Limb (tissue), 2 donors: ENCODE data around the gene MAGI3.
"Not testable (repeated sequence)": the region's sequence is repeated elsewhere in the genome, so short reads cannot be mapped to it uniquely, and the experiment has no call there.

Experiments used
- DNase-seq, 2 donors: peaks; one replicate each; pipeline ENCODE4 v3.0.0-alpha.2; 2016; ENCODE audit errors: extremely low spot score in 2 of 2

The MAGI3 gene

DNA sequence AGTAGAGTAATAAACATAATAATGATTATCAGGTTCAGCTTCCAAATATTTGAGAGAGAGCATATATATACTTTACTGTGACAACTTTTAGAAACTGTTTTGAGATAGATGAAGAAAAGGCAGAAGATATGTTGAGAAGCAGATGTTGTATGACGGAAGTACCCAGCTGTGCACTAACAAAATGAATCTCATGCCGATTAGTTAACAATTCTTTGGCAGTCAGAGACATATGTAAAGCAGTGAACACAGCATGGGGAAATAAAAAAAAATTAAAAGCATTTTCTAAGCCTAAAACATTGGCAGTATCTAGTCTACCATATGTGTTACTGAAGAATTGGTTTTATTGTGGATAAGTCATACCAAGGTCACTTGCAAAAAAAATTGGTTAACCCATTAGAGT, 51.8 kb downstream of the MAGI3 start:
- peak in 1 of 2 donors; percentile 56 for DNase-seq

DNA sequence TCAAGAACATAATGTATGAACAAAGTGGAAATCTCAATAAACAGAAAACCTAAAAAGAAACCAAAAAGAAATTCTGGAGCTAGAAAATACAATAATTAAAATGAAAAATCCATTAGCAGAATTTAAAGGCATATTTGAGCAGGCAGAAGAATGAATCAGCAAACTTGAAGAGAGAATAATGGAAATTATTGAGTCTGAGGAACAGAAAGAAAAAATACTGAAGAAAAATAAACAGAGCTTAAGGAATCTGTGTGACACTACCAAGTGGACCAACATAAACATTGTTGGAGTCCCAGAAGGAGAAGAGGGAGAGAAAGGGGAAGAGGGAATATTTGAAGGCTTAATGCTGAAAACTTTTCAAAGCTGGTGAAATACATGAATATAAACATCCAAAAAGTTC, 54.5 kb downstream of the MAGI3 start:
- no peak for DNase-seq

DNA sequence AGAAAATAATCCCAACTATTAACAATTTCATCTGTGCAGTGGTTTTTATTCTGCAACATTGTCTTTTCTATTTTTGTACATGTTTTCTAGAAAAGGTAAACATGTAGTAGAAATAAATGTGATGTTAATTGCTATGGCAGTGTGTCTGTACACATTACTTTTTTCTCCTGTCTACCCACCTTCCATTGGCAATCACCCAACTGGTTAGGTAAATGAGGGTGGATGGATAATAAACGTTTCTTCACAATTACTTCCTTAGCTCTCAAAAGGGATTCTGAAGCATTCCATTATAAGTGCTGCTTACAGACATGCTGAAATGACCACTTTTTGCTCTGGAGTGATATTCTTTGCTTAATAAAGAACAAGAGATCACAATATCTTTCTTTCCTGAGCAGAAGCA, 61.4 kb downstream of the MAGI3 start:
- DNase-seq: no peak

DNA sequence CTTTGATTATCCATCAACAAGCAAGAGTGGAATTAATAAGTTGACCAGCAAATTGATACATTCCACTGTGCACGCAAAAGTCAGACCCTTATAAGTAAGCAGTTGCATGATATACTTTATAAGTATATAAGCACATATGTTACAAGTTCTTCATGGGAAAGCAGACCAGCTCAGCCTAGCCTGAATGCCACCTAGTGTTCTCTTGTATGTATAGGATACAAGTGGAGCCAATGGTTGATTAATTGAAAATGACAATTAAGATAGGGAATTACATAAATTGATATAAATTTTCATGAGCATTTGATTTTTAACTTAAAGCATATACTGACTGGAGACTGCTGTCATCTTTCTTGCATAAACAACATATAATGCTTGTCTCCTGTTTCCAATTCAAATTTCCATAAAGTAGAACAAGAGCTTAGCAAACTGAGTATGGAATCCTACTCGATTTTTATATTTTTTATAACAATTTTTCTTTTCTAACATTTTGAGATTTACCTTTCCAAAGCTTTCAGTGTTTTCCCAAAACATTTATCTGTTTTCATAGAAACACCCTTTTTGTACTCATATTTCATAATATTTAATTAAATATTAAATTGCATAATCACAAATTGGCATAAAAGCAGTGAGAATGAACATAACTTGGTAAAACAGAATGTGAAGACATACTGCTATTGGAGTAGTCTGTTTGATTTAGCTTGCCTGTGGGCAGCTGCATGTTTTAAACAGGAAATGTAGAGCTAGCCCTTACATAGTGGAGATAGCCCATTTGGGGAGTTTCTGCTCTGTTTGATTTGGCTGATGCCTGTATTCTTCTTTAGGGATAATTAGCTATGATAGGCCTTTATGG, 62.8 kb downstream of the MAGI3 start:
- peak in 1 of 2 donors; percentile 42 for DNase-seq

DNA sequence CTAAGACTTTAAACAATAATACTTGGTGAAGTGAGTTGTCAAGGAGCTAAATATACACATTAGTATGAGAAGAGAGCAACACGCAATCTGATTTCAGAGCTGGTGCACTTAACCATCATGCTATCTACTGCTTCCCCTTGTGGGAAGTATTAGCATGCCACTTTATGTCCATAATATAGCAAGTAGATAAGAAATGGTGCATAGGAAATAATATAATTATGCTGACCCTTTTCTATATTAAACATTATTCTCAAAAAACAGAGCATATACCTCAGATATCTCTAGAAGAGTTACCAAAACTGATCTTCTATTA, 63.4 kb downstream of the MAGI3 start:
- no peak for DNase-seq

DNA sequence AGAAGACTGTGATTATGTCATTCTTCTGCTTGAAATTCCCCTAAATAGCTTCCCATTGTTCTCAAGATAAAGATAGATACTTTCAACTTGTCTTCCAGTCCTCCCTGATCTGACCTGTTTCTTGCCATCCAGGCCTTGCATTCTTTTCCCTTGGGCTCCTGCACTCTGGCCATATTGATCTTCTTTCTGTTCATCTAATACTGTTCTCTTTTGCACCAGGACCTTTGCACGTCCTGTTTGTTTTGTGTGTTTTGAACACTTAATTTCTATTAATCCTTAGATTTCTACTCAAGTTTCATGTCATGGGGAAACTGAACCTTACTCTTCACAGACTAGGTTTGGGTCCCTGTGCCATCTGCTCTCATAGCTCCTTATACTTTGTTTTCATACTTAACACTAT, 65.1 kb downstream of the MAGI3 start:
- no peak for DNase-seq

DNA sequence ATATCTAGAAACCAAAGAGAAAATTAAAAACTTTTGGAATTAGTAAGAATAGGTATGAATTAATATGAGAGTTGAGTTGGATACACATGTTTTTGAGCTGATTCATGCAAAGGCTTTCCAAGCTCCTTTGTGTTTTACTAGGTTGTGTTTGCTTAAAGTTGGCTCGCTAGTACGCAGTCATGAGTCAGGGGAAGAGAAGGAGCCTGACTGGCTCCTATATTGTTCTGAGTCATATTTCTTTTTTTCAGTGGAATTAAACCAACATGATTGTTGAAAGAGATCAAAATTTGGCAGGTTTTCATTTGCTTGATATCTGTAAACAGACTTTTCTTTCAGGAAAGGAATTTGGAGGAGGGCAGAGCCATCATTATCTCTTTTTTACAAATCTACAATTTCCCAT, 66.7 kb downstream of the MAGI3 start:
- no peak for DNase-seq

DNA sequence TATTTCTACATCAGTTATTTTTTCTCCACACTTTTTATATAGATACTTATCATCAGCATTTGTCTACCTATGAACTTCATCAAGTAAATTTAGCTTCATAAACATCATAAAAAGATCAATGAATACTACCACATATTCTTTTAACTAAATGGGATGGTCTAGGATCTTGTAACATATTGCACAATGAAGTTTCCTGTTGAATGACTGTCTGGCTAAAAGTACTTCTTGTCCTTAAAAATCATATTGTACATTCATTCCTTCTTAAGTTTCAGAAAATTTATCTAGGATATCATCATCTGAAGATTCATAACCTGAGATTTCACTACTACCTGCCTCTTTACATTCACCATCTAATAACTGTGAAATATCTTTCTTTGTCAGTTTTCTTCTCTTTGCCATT, 69.0 kb downstream of the MAGI3 start:
- no peak for DNase-seq

DNA sequence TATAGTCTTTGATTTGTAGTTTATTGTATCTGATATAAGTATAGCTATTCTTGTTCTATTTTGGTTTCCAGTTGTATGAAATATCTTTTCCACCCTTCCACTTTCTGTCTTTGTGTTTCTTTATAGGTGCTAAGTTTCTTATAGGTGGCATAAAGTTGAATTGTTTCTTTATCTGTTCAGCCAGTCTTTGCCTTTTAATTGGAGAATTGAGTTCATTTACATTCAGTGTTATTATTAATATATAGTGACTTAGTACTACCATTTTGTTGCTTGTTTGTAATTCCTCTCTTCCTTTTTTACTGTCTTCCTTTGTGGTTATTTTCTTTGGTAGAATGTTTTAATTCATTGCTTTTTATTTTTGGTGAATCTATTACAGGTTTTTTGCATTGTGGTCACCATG, 77.7 kb downstream of the MAGI3 start:
- no peak for DNase-seq

DNA sequence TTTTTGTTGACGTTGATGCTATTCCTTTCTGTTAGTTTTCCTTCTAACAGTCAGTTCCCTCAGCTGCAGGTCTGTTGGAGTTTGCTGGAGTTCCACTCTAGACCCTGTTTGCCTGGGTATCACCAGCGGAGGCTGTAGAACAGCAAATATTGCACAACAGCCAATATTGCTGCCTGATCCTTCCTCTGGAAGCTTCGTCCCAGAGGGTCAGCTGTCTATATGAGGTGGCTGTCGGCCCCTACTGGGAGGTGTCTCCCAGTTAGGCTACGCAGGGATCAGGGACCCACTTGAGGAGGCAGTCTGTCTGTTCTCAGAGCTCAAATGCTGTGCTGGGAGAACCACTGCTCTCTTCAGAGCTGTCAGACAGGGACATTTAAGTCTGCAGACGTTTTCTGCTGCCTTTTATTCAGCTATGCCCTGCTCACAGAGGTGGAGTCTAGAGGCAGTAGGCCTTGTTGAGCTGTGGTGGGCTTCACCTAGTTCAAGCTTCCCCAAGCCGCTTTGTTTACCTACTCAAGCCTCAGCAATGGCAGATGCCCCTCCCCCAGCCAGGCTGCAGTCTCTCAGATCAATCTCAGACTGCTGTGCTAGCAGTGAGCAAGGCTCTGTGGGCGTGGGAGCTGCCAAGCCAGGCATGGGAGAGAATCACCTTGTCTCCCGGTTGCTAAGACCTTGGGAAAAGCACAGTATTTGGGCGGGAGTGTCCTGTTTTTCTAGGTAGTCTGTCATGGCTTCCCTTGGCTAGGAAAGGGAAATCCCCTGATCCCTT, 88.3 kb downstream of the MAGI3 start:
- DNase-seq: not testable (repeated sequence)

DNA sequence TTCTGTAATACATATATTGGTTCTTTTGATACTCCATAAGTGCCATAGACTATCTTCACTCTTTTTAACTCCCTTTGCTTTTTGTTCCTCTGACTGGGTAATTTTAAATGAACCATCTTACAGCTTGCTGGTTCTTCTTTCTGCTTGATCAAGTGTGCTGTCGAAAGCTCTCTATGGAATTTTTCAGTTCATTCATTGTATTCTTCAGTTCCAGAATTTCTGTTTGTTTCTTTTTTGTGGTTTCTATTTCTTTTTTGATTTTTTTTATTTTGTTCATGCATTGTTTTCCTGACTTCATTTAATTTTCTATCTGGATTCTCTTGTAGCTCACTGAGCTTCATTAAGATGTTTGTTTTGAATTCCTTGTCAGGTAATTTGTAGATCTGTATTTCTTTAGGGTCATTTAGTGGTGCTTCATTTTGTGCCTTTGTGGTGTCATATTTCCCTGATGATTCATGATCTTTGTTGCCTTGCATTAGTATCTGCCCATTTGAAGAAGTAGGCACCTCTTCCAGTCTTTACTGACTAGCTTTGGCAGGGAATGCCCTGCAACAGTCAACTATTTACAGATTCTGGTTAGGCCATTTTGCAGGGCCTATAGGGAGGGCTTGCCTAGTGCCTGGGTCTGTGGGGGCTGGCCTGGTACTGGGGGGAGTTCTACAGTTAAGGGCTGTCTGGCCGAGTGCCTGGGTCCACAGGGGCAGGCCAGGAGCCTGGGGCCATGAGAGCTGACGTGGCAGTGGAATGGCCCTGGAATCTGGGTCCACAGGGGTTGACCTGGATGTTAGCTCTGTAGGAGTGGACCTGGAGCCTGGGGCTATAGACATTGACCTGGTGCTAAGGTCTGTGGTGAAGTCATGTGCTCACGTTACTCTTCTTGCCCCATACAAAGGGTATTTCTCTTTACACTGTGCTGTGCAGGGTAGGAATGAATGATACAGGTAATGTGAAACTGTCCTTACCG, 89.7 kb downstream of the MAGI3 start:
- no peak for DNase-seq

DNA sequence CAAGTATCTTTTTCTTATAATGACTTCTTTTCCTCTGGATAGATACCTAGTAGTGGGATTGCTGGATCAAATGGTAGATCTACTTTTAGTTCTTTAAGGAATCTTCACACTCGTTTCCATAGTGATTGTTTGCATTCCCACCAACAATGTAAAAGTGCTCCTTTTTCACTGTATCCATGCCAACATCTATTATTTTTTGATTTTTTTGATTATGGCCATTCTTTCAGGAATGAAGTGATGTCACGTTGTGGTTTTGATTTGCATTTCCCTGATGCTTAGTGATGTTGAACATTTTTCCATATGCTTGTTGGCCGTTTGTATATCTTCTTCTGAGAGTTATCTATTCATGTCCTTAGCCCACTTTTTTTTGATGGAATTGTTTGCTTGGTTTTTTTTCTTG, 94.8 kb downstream of the MAGI3 start:
- not testable (repeated sequence) for DNase-seq

DNA sequence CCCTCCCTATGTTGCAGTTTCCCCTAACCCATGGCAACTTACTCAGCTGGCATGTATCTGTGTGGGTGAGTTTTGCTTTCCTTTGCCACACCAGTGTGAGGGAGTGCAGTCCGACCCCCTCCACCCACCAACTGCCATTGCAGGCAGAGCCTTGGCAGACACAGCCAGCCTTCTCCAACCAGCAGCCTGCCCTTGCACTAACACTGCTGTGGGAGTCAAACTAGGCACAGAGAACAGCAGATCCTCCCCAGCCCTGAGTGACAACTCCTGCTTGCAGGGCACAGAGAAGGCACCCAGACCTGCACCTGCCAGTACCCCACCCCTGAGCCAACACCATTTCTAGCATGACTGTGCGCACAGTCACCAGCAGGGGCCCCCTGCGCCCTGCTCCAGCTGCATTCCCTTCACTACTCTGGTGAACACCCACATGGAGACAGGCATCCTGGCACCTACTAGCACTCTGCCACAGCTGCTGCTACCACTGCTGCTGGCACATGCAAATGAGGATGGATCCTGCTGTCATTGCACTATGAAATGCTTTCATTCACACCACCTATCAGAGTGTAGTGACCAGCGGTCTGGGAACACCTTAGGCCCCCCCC, 98.4 kb downstream of the MAGI3 start:
- no peak for DNase-seq

DNA sequence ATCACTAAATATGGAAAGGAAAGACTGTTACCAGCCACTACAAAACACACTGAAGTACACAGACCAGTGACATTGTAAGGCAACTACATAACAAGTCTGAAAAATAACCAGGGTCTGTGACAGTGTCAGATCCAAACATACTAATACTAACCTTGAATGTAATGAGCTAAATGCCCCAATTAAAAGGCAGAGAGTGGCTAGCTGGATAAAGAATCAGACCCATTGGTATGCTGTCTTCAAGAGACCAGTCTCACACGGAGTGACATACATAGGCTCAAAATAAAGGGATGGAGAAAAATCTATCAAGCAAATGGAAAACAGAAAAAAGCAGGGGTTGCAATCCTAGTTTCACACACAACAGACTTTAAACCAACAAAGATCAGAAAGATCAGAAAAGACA, 100.1 kb downstream of the MAGI3 start:
- no peak for DNase-seq

DNA sequence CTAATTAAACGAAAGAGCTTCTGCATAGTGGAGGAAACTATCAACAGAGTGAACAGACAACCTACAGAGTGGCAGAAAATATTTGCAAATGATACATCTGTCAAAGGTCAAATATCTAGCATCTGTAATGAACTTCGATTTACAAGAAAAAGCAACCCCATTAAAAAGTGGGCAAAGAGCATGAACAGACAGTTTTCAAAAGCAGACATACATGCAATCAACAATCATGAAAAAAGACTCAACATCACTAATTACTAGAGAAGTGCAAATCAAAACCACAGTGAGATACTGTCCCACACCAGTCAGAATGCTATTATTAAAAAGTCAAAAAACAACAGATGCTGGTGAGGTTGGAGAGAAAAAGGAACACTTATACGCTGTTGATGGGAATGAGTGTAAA, 103.2 kb downstream of the MAGI3 start:
- no peak for DNase-seq

DNA sequence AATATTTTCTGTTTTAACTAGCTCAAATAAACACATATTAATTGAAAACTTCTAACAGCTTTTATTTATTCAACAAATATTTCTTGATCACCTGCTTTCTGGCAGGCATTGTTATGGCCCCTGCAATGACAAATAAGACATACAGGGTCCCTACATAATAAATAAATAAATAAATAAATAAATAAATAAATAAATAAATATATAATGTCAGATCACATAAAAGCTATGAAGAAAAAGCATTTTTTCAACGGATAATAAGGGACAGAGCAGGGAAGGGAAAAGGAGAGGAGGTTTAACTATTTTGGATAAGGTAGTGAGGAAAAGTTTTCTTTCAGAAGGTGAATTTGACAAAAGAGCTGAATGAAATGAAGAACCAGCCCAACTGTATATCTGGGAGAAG, 115.0 kb downstream of the MAGI3 start:
- DNase-seq: no peak

DNA sequence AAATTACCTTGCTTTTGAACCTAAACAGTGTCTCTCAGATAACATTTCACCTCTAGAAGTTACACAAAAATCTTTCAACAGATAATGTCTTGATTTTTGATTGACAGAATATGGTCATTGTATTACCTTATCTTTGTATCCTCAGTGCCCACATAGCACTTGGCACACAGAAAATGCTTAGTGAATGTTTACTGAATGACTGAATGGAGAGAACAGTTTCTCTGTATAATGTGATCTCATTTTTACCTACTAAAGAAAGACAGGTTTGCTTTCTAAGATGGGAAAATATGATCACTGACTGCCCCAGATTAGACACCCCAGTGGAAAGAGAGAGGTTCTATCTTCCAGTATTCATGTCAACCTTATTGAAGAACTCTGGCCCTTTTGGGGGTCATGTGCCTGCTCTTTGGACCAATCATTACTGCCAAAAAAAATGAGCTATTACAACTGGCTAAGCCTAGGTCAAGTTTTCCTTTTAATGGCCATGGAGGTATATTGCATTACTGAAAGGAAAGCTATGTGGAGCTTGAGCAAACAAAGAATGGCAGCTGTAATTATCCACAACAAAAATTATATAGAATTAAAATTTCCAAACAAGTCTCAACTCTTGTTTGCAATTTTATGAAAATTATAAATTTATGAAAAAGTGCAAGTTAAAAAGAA, 117.4 kb downstream of the MAGI3 start:
- no peak for DNase-seq

DNA sequence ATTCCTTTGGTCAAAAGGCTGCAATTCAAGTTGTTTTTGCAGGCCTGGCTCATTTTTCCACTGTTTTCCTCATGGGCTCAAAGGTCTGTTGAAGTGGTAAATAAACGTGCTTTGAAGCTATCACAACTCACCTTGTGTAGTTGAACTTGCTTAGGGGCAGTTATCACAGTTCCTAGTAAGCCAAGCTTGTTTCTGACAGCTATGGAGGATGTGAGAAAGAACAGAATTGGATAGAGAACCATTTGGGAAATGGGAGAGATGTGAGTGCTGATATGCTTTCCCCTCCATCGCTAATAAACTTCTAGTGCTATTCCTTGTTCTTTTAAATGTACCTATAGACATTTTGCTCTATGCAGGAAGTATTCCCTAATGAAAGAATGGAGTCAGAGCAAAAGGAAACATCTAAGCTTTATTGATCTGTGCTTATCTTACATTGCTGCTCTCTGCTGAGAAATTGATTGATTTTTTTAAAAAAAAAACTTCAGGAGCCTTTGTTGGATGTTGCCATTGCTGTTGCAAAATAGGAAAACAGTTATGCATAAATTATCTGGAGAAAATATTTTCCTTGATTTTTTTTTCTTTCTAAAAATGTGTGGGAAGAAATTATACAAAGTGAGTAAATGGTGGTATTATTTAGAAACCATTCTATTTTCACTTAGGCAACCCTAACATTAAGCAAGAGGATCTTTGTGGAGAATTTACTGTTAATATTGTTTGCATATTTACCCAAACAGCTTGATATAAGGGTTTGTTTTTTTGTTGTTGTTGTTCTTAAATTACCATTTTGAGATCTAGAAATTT, 118.2 kb downstream of the MAGI3 start:
- DNase-seq: no peak

DNA sequence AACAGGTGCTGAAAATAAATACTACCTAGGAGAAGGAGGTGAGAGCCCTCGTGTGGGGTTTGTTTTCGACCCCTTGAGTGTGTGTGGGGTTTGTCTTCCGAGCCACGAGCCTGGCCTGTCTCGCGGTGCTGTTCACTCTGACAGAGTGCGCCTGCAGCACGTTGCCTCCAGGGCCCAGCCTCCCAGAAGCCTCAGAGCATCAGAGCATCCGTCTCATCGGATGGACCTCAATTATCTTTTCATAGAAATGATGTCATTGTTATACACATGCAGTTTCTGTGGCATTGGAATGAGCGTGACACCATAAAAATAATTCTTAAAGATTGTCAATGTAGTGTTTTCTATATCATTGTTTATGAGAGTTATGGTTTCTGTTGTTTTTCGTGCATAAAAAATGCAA, 119.5 kb downstream of the MAGI3 start:
- not testable (repeated sequence) for DNase-seq

DNA sequence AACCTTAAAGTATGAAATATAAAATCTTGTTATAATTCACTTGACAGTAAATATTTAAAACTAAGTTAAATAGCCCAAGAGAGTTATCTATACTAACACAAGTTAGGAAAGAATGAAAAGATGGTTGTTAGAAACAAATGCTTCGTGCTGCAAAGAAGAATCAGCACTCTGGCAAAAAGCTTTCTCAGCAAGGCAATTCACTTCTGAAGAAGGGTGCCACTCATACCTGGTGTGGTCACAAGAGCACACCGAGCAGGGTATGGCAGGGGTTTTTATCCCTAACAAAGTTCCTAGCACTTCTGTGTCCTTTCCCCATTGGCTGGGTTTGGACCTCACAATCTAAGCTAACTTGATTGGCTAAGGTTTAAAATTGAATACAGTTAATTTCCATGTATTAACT, 121.0 kb downstream of the MAGI3 start:
- DNase-seq: no peak
